ENCODE data around the gene PER2.

GRCh38 chr2:238244151-238244550 lies 44.3 kb downstream of the PER2 start:
- TF ChIP-seq POLR2AphosphoS5 (IDR thresholded peaks at IDR 0.05), result no peak
- TF ChIP-seq, protein P1, sequence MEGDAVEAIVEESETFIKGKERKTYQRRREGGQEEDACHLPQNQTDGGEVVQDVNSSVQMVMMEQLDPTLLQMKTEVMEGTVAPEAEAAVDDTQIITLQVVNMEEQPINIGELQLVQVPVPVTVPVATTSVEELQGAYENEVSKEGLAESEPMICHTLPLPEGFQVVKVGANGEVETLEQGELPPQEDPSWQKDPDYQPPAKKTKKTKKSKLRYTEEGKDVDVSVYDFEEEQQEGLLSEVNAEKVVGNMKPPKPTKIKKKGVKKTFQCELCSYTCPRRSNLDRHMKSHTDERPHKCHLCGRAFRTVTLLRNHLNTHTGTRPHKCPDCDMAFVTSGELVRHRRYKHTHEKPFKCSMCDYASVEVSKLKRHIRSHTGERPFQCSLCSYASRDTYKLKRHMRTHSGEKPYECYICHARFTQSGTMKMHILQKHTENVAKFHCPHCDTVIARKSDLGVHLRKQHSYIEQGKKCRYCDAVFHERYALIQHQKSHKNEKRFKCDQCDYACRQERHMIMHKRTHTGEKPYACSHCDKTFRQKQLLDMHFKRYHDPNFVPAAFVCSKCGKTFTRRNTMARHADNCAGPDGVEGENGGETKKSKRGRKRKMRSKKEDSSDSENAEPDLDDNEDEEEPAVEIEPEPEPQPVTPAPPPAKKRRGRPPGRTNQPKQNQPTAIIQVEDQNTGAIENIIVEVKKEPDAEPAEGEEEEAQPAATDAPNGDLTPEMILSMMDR (IDR thresholded peaks at IDR 0.05 in 8 of 11, conservative IDR thresholded peaks at IDR 0.05 in 3 of 11), result no peak
